ENCODE measurements around the gene DCP1B.

DCP1B gene

GRCh38 chr12:1934831-1935230, 69.4 kb downstream of the DCP1B start:
- no peak for DNase-seq (ENCODE audit: low read depth)

- DNase-seq (ENCODE audit: low read depth): no peak
Measured at GRCh38 chr12:1934068-1934467, 70.2 kb downstream of the DCP1B start.

- no peak for DNase-seq (ENCODE audit: low read depth)
Measured at GRCh38 chr12:1933342-1934051, 70.8 kb downstream of the DCP1B start.

- no peak for DNase-seq (ENCODE audit: low read depth)
Measured at GRCh38 chr12:1932264-1932777, 71.9 kb downstream of the DCP1B start.

- DNase-seq (ENCODE audit: low read depth): no peak
Measured at GRCh38 chr12:1931642-1932041, 72.6 kb downstream of the DCP1B start.

- DNase-seq (ENCODE audit: low read depth): no peak
Measured at GRCh38 chr12:1930803-1931597, 73.3 kb downstream of the DCP1B start.

- no peak for DNase-seq (ENCODE audit: low read depth)
Measured at GRCh38 chr12:1929985-1930802, 74.1 kb downstream of the DCP1B start.

- DNase-seq (ENCODE audit: low read depth): no peak
Measured at GRCh38 chr12:1929241-1929984, 74.8 kb downstream of the DCP1B start.

- DNase-seq (ENCODE audit: low read depth): no peak
Measured at GRCh38 chr12:1928439-1929121, 75.7 kb downstream of the DCP1B start.

GRCh38 chr12:1927751-1928351, 76.4 kb downstream of the DCP1B start:
- DNase-seq (ENCODE audit: low read depth): no peak

- DNase-seq (ENCODE audit: low read depth): no peak
Measured at GRCh38 chr12:1927051-1927680, 77.1 kb downstream of the DCP1B start.

GRCh38 chr12:1926251-1926657, 78.0 kb downstream of the DCP1B start:
- no peak for DNase-seq (ENCODE audit: low read depth)

GRCh38 chr12:1925684-1926006, 78.6 kb downstream of the DCP1B start:
- no peak for DNase-seq (ENCODE audit: low read depth)

GRCh38 chr12:1924996-1925683, 79.1 kb downstream of the DCP1B start:
- DNase-seq (ENCODE audit: low read depth): no peak

GRCh38 chr12:1922985-1923384, 81.3 kb downstream of the DCP1B start:
- no peak for DNase-seq (ENCODE audit: low read depth)

- no peak for DNase-seq (ENCODE audit: low read depth)
Measured at GRCh38 chr12:1922075-1922709, 82.1 kb downstream of the DCP1B start.

GRCh38 chr12:1920971-1921370, 83.3 kb downstream of the DCP1B start:
- no peak for DNase-seq (ENCODE audit: low read depth)

- no peak for DNase-seq (ENCODE audit: low read depth)
Measured at GRCh38 chr12:1920436-1920835, 83.8 kb downstream of the DCP1B start.

GRCh38 chr12:1919763-1920162, 84.5 kb downstream of the DCP1B start:
- DNase-seq (ENCODE audit: low read depth): no peak
